SK-N-SH (cell line): ENCODE data around the gene CDH13. TPM values are rescaled to one million over a fixed set of nuclear protein-coding genes. Genes with fewer than 3 reads are reported as not detected.

Experiments used
- CTCF ChIA-PET: fragments of 300-600, 350-600 bp; formaldehyde crosslinking; extraction: SDS; loops from one replicate; lab custom pipeline; 2021; lab: Yijun Ruan, JAX
- POLR2A ChIA-PET: fragments of 350-600 bp; sonication (Branson Sonifier 250); formaldehyde crosslinking; extraction: SDS; loops from one replicate; lab custom pipeline; 2020; ENCODE audit warnings: antibody characterized with exemption, inconsistent platforms; lab: Yijun Ruan, JAX
- DNase-seq: peaks from one replicate; pipeline ENCODE4 v3.0.0; 2012
- H2AFZ ChIP-seq: fragments of 200-600 bp; sonication (generic); 2 replicates; pipeline ENCODE4 v1.8.1; 2016; ENCODE audit warnings: antibody characterized with exemption, mild to moderate bottlenecking, low read depth
- H3F3A ChIP-seq: fragments of 200-600 bp; sonication (generic); replicated peaks from 2 replicates; pipeline ENCODE3; 2016; ENCODE audit warnings: antibody characterized with exemption, mild to moderate bottlenecking; ENCODE audit not compliant: insufficient read depth
- H3K27ac ChIP-seq, 2 experiments: fragments of 200-500 bp in 1 of 2; fragments of 200-600 bp in 1 of 2; sonication (Bioruptor generic) in 1 of 2; sonication (generic), shearing (Covaris generic) in 1 of 2; 2 replicates each; pipeline versions ENCODE4 v1.5.1 to v1.6.1; 2014 to 2016; ENCODE audit warnings: low read depth in 2 of 2, inconsistent platforms in 1 of 2, low read length in 1 of 2, mild to moderate bottlenecking in 1 of 2, mixed read lengths in 1 of 2
- H3K27me3 ChIP-seq: fragments of 200-600 bp; sonication (generic), shearing (Covaris generic); 2 replicates; pipeline ENCODE4 v1.6.1; 2016; ENCODE audit warnings: mixed run types; ENCODE audit not compliant: insufficient read depth
- H3K36me3 ChIP-seq, 2 experiments: fragments of 200-500 bp in 1 of 2; fragments of 200-600 bp in 1 of 2; sonication (Bioruptor generic) in 1 of 2; sonication (generic) in 1 of 2; replicated peaks in 1 of 2; 2 replicates each; pipeline versions ENCODE3 to v1.5.1; 2014 to 2016; ENCODE audit warnings: low read length in 1 of 2, mild to moderate bottlenecking in 1 of 2; ENCODE audit not compliant: insufficient read depth in 2 of 2, control insufficient read depth in 1 of 2
- H3K4me1 ChIP-seq, 2 experiments: fragments of 200-500 bp in 1 of 2; fragments of 200-600 bp in 1 of 2; sonication (Bioruptor generic) in 1 of 2; sonication (generic), shearing (Covaris generic) in 1 of 2; 2 replicates each; pipeline versions ENCODE4 v1.5.1 to v1.6.1; 2014 to 2016; ENCODE audit warnings: low read depth in 1 of 2, low read length in 1 of 2, mixed run types in 1 of 2; ENCODE audit not compliant: insufficient read depth in 2 of 2, control insufficient read depth in 1 of 2
- H3K4me2 ChIP-seq: fragments of 200-600 bp; sonication (generic), shearing (Covaris generic); 2 replicates; pipeline ENCODE4 v1.6.1; 2017; ENCODE audit warnings: mixed run types
- H3K4me3 ChIP-seq, 2 experiments: fragments of 200-500 bp in 1 of 2; fragments of 200-600 bp in 1 of 2; sonication (Bioruptor generic) in 1 of 2; sonication (generic), shearing (Covaris generic) in 1 of 2; 2 replicates each; pipeline versions ENCODE4 v1.5.1 to v1.8.1; 2014 to 2016; ENCODE audit warnings: low read depth in 2 of 2, inconsistent platforms in 1 of 2, low read length in 1 of 2, mild to moderate bottlenecking in 1 of 2, mixed read lengths in 1 of 2, moderate library complexity in 1 of 2
- H3K79me2 ChIP-seq: fragments of 200-600 bp; sonication (generic); 2 replicates; pipeline ENCODE4 v1.8.1; 2017; ENCODE audit warnings: mild to moderate bottlenecking; ENCODE audit not compliant: insufficient read depth
- H3K9ac ChIP-seq: fragments of 200-600 bp; sonication (generic); 2 replicates; pipeline ENCODE4 v1.6.1; 2017; ENCODE audit warnings: mixed run types
- H3K9me2 ChIP-seq: fragments of 200-600 bp; sonication (generic); 2 replicates; pipeline ENCODE4 v1.6.1; 2017; ENCODE audit warnings: mixed run types
- H3K9me3 ChIP-seq: fragments of 200-600 bp; sonication (generic); 2 replicates; pipeline ENCODE4 v1.6.1; 2017; ENCODE audit warnings: mixed run types, mild to moderate bottlenecking, moderate library complexity
- H4K20me1 ChIP-seq: fragments of 200-600 bp; sonication (generic); 2 replicates; pipeline ENCODE4 v1.6.1; 2017; ENCODE audit warnings: mild to moderate bottlenecking, mixed run types; ENCODE audit not compliant: insufficient read depth
- CHD2 ChIP-seq: fragments of 150-350 bp; IDR thresholded peaks from 2 replicates; pipeline ENCODE4 v1.6.1; 2018; ENCODE audit warnings: low read length; ENCODE audit not compliant: partially characterized antibody
- EP300 ChIP-seq, 2 experiments: IDR thresholded peaks; 2 replicates each; pipeline versions ENCODE4 v1.4.0 to v1.6.1; 2012; ENCODE audit warnings: borderline replicate concordance in 1 of 2, low read depth in 1 of 2, low read length in 1 of 2
- EZH2phosphoT487 ChIP-seq: fragments of 200-600 bp; sonication (generic); IDR thresholded peaks from 2 replicates; pipeline ENCODE4 v1.6.1; 2017; ENCODE audit warnings: low read depth, mixed run types, mild to moderate bottlenecking, antibody characterized with exemption, moderate library complexity, borderline replicate concordance
- FOSL2 ChIP-seq: IDR thresholded peaks from 2 replicates; pipeline ENCODE4 v1.4.0; 2012; ENCODE audit warnings: low read depth, mild to moderate bottlenecking, moderate library complexity, borderline replicate concordance
- MEF2A ChIP-seq: IDR thresholded peaks from 2 replicates; pipeline ENCODE4 v1.4.0; 2012; ENCODE audit warnings: low read depth, borderline replicate concordance
- PBX3 ChIP-seq: IDR thresholded peaks from 2 replicates; pipeline ENCODE4; 2012
- REST ChIP-seq: IDR thresholded peaks from 2 replicates; pipeline ENCODE4 v1.6.1; 2012; ENCODE audit warnings: mild to moderate bottlenecking, low read depth, low read length, moderate library complexity
- RFX5 ChIP-seq: IDR thresholded peaks from 2 replicates; pipeline ENCODE4 v1.6.1; 2012; ENCODE audit warnings: mild to moderate bottlenecking, improper control_type of control experiment, low read length
- SIN3A ChIP-seq: IDR thresholded peaks from 2 replicates; pipeline ENCODE4 v1.6.1; 2012; ENCODE audit warnings: low read depth, mild to moderate bottlenecking, low read length, moderate library complexity, borderline replicate concordance
- SMC3 ChIP-seq: IDR thresholded peaks from 2 replicates; pipeline ENCODE4 v1.6.1; 2012; ENCODE audit warnings: low read depth, low read length, improper control_type of control experiment
- TAF1 ChIP-seq: IDR thresholded peaks from 2 replicates; pipeline ENCODE4 v1.6.1; 2012; ENCODE audit warnings: low read depth, mild to moderate bottlenecking, low read length, moderate library complexity, borderline replicate concordance
- USF1 ChIP-seq: IDR thresholded peaks from 2 replicates; pipeline ENCODE4 v1.4.0; 2012; ENCODE audit warnings: low read depth, borderline replicate concordance
- WGBS: methylation state at CpG from one replicate; pipeline ENCODE4 v1.1.6; 2017; ENCODE audit warnings: low lambda C conversion rate; 5-methylcytosine and 5-hydroxymethylcytosine counted together
- polyA plus RNA-seq, 3 experiments: library from polyadenylated mRNA; depleted of rRNA; stranded (reverse); fragments of >200 nt; gene quantifications; 2 replicates each; pipeline ENCODE4 v1.2.3, GENCODE V29; 2012

CDH13 gene
- polyA plus RNA-seq, 1 of the 3 experiments (the other 2 are of a cell fraction), result 93.0 TPM

GRCh38 chr16:83271123-83271522 is 644.4 kb downstream of the CDH13 start:
- H3K9me2 ChIP-seq, result no peaks in the 10 kb centered on the region
- TF ChIP-seq REST (no peak), EZH2phosphoT487 (no peak), USF1 (no peak), EP300 (IDR thresholded peaks at IDR 0.05; ENCODE audit: borderline replicate concordance in 1 of 2, low read depth in 1 of 2, low read length in 1 of 2) (no peak), CHD2 (no peak), FOSL2 (no peak)
- TF ChIP-seq, all 33 proteins: peak for 0
- DNase-seq, result no peak
- H3K4me3 ChIP-seq, result no peak overlapping the region
- no peaks in the 10 kb centered on the region; a peak in 1 of 4 replicates for H3K4me1 ChIP-seq
- no peaks in the 10 kb centered on the region for H3F3A ChIP-seq
- H4K20me1 ChIP-seq, result no peaks in the 10 kb centered on the region
- POLR2A ChIA-PET, result no interaction called here
- H3K4me2 ChIP-seq, result no peak overlapping the region
- H2AFZ ChIP-seq, result no peak overlapping the region
- no peaks in the 10 kb centered on the region for H3K79me2 ChIP-seq
- CTCF ChIA-PET, result no interaction called here
- H3K27me3 ChIP-seq, result no peaks in the 10 kb centered on the region
- no peaks in the 10 kb centered on the region for H3K36me3 ChIP-seq
- WGBS, result 8% methylated on average over 2 of the region's 2 CpGs
- H3K9me3 ChIP-seq, result no peaks in the 10 kb centered on the region
- no peak overlapping the region for H3K9ac ChIP-seq
- no peak overlapping the region for H3K27ac ChIP-seq

- ChIA-PET CTCF (no interaction called here), POLR2A (no interaction called here)
- Histone ChIP-seq H3K4me2 (peak overlapping the region; percentile 44; the same call in 1 of the 2 replicates), H4K20me1 (no peaks in the 10 kb centered on the region), H3K4me1 (no peaks in the 10 kb centered on the region; a peak in 1 of 4 replicates), H3K9me3 (no peaks in the 10 kb centered on the region), H3K36me3 (no peaks in the 10 kb centered on the region), H3F3A (no peaks in the 10 kb centered on the region), H3K27ac (peak overlapping the region in 1 of 2 experiments; percentile 61; a peak in 2 of 4 replicates), H2AFZ (no peak overlapping the region), H3K79me2 (no peaks in the 10 kb centered on the region), H3K27me3 (no peaks in the 10 kb centered on the region), H3K4me3 (no peak overlapping the region), H3K9ac (no peak overlapping the region; the same call in 1 of the 2 replicates), H3K9me2 (no peaks in the 10 kb centered on the region)
- WGBS, result 3% methylated on average over 5 of the region's 5 CpGs
- TF ChIP-seq MEF2A (no peak), FOSL2 (peak; percentile 25; the same call in 1 of the 2 replicates), PBX3 (0 out of 2 replicates have a peak, but pooled peaks have one; percentile 10), RFX5 (no peak), SIN3A (no peak), TAF1 (no peak), SMC3 (no peak)
- DNase-seq, result no peak
These were observed 645.3 kb downstream of the CDH13 start for GRCh38 chr16:83271970-83272575.
